Coronary artery (tissue), 2 donors: Measurements from ENCODE around the gene GNPDA1.

Experiments used
- DNase-seq: peaks from one replicate; pipeline ENCODE4 v3.0.0-alpha.2; 2017; ENCODE audit warnings: low spot score
- H3K27ac ChIP-seq, 2 donors: fragments of 200-600 bp; sonication (generic); one replicate each; pipeline ENCODE4 v1.5.1; 2016 to 2019
- H3K4me3 ChIP-seq: fragments of 200-600 bp; sonication (generic); 2 replicates; pipeline ENCODE4 v1.5.1; 2016; ENCODE audit warnings: mild to moderate bottlenecking, moderate library complexity
- CTCF ChIP-seq: fragments of 200-600 bp; sonication (generic); IDR thresholded peaks from one replicate; pipeline ENCODE4 v1.5.1; 2019; ENCODE audit warnings: antibody characterized with exemption

GNPDA1 gene

GRCh38 chr5:142011572-142012185 lies 1.1 kb downstream of the GNPDA1 start:
- DNase-seq = no peak
- peak; percentile 31 for TF ChIP-seq CTCF
- Histone ChIP-seq H3K4me3 (peak overlapping the region; percentile 96), H3K27ac (peak overlapping the region; percentile 85 to 95)

- TF ChIP-seq CTCF = no peak
- Histone ChIP-seq H3K27ac (no peak overlapping the region), H3K4me3 (no peak overlapping the region)
- no peak for DNase-seq
These were observed 2.9 kb downstream of the GNPDA1 start for GRCh38 chr5:142009886-142010285.

GRCh38 chr5:142008813-142009212 lies 4.0 kb downstream of the GNPDA1 start:
- Histone ChIP-seq H3K27ac (no peak overlapping the region), H3K4me3 (no peak overlapping the region)
- TF ChIP-seq CTCF = no peak
- no peak for DNase-seq

GRCh38 chr5:142007237-142007544 lies 5.6 kb downstream of the GNPDA1 start:
- Histone ChIP-seq H3K4me3 (no peak overlapping the region), H3K27ac (no peak overlapping the region)
- no peak for DNase-seq
- no peak for TF ChIP-seq CTCF

- no peak overlapping the region for H3K27ac ChIP-seq
- H3K4me3 ChIP-seq = no peak overlapping the region
- no peak for DNase-seq
- no peak for TF ChIP-seq CTCF
These were observed 6.2 kb downstream of the GNPDA1 start for GRCh38 chr5:142006363-142007236.

- DNase-seq = no peak
- H3K4me3 ChIP-seq = no peak overlapping the region
- no peak for TF ChIP-seq CTCF
- H3K27ac ChIP-seq = no peak overlapping the region
These were observed 9.5 kb downstream of the GNPDA1 start for GRCh38 chr5:142003266-142003800.
